Measurements from ENCODE around the gene LIPC. TPM values are rescaled to one million over a fixed set of nuclear protein-coding genes. Genes with fewer than 3 reads are reported as not detected.
"Not testable (repeated sequence)": the region's sequence is repeated elsewhere in the genome, so short reads cannot be mapped to it uniquely, and the experiment has no call there.

LIPC gene
- total RNA-seq, 2 experiments from 2014 or later, result 0.30 to 0.50 TPM

- peaks cover 34% of the 10 kb centered on the region for H3K36me3 Mint-ChIP-seq (ENCODE audit: low read depth)
- H3K27me3 Mint-ChIP-seq, result no peaks in the 10 kb centered on the region
- H3K4me3 Mint-ChIP-seq, result no peak overlapping the region
- no peaks in the 10 kb centered on the region for H3K9me3 Mint-ChIP-seq (ENCODE audit: low read depth)
- CTCF ChIA-PET, result interaction anchor here (0.8 kb wide), 1 partner anchor 11 kb away, joined by 3 read pairs; no protein-coding TSS in a partner anchor
- H3K27ac Mint-ChIP-seq, result no peak overlapping the region
- peaks cover 5% of the 10 kb centered on the region for H3K4me1 Mint-ChIP-seq
- POLR2A ChIA-PET, result no interaction called here
- DNase-seq, result no peak
- intact Hi-C loops (cut with DNase I, micrococcal nuclease), result no loop called here
- no peak for ATAC-seq
These were observed 171.0 kb downstream of the LIPC start for GRCh38 chr15:58602823-58603222.

- POLR2A ChIA-PET; H3K27me3 Mint-ChIP-seq; intact Hi-C loops (cut with DNase I, micrococcal nuclease); H3K9me3 Mint-ChIP-seq (ENCODE audit: low read depth); DNase-seq; H3K27ac Mint-ChIP-seq; ATAC-seq; H3K4me3 Mint-ChIP-seq; CTCF ChIA-PET: not testable (repeated sequence)
- peaks cover 14% of the 10 kb centered on the region for H3K4me1 Mint-ChIP-seq
- H3K36me3 Mint-ChIP-seq (ENCODE audit: low read depth), result peaks cover 38% of the 10 kb centered on the region
These were observed 172.1 kb downstream of the LIPC start for GRCh38 chr15:58603927-58604326.

- ChIA-PET CTCF (no interaction called here), POLR2A (no interaction called here)
- Mint-ChIP-seq H3K4me3 (no peak overlapping the region), H3K27ac (no peak overlapping the region), H3K9me3 (ENCODE audit: low read depth) (no peaks in the 10 kb centered on the region), H3K4me1 (peaks cover 19% of the 10 kb centered on the region), H3K36me3 (ENCODE audit: low read depth) (peaks cover 39% of the 10 kb centered on the region), H3K27me3 (no peaks in the 10 kb centered on the region)
- ATAC-seq (no peak), DNase-seq (no peak)
- intact Hi-C loops (cut with DNase I, micrococcal nuclease), result no loop called here
These were observed 172.7 kb downstream of the LIPC start for GRCh38 chr15:58604455-58604923.

- Mint-ChIP-seq H3K4me1 (peaks cover 19% of the 10 kb centered on the region), H3K27ac (no peak overlapping the region), H3K27me3 (no peaks in the 10 kb centered on the region), H3K9me3 (ENCODE audit: low read depth) (no peaks in the 10 kb centered on the region), H3K4me3 (no peak overlapping the region), H3K36me3 (ENCODE audit: low read depth) (peaks cover 45% of the 10 kb centered on the region)
- no peak for ATAC-seq
- intact Hi-C loops (cut with DNase I, micrococcal nuclease), result no loop called here
- no peak for DNase-seq
- POLR2A ChIA-PET, result interaction anchor here (0.6 kb wide), 1 partner anchor 20 kb away, joined by 5 read pairs; no protein-coding TSS in a partner anchor
- CTCF ChIA-PET, result no interaction called here
These were observed 174.2 kb downstream of the LIPC start for GRCh38 chr15:58605931-58606530.

- Mint-ChIP-seq H3K36me3 (ENCODE audit: low read depth) (peaks cover 46% of the 10 kb centered on the region), H3K27ac (no peak overlapping the region), H3K4me3 (no peak overlapping the region), H3K4me1 (peaks cover 19% of the 10 kb centered on the region), H3K27me3 (no peaks in the 10 kb centered on the region), H3K9me3 (ENCODE audit: low read depth) (no peaks in the 10 kb centered on the region)
- intact Hi-C loops (cut with DNase I, micrococcal nuclease), result no loop called here
- CTCF ChIA-PET, result no interaction called here
- DNase-seq, result no peak
- no peak for ATAC-seq
- POLR2A ChIA-PET, result interaction anchor here (0.6 kb wide), 1 partner anchor 19 kb away, joined by 5 read pairs; no protein-coding TSS in a partner anchor
These were observed 174.8 kb downstream of the LIPC start for GRCh38 chr15:58606577-58607080.

GRCh38 chr15:58608129-58608590 lies 176.4 kb downstream of the LIPC start:
- intact Hi-C loops (cut with DNase I, micrococcal nuclease), result no loop called here
- no peaks in the 10 kb centered on the region for H3K9me3 Mint-ChIP-seq (ENCODE audit: low read depth)
- H3K27ac Mint-ChIP-seq, result no peak overlapping the region
- ChIA-PET POLR2A (no interaction called here), CTCF (no interaction called here)
- H3K27me3 Mint-ChIP-seq, result no peaks in the 10 kb centered on the region
- peaks cover 19% of the 10 kb centered on the region for H3K4me1 Mint-ChIP-seq
- H3K4me3 Mint-ChIP-seq, result no peak overlapping the region
- DNase-seq (no peak), ATAC-seq (no peak)
- peaks cover 52% of the 10 kb centered on the region for H3K36me3 Mint-ChIP-seq (ENCODE audit: low read depth)

- peaks cover 53% of the 10 kb centered on the region for H3K36me3 Mint-ChIP-seq (ENCODE audit: low read depth)
- peaks cover 19% of the 10 kb centered on the region for H3K4me1 Mint-ChIP-seq
- DNase-seq (no peak), ATAC-seq (no peak)
- intact Hi-C loops (cut with DNase I, micrococcal nuclease), result no loop called here
- H3K27me3 Mint-ChIP-seq, result no peaks in the 10 kb centered on the region
- ChIA-PET CTCF (interaction anchor here (0.6 kb wide), 1 partner anchor 734 kb away, joined by 3 read pairs; no protein-coding TSS in a partner anchor), POLR2A (no interaction called here)
- no peaks in the 10 kb centered on the region for H3K9me3 Mint-ChIP-seq (ENCODE audit: low read depth)
- H3K4me3 Mint-ChIP-seq, result no peak overlapping the region
- H3K27ac Mint-ChIP-seq, result no peak overlapping the region
These were observed 176.9 kb downstream of the LIPC start for GRCh38 chr15:58608711-58609110.

GRCh38 chr15:58611731-58612676 lies 180.2 kb downstream of the LIPC start:
- ChIA-PET CTCF (interaction anchor here (0.7 to 1.2 kb wide), 2 partner anchors 26 to 144 kb away, joined by 3 to 4 read pairs; no protein-coding TSS in a partner anchor), POLR2A (no interaction called here)
- no peaks in the 10 kb centered on the region for H3K27me3 Mint-ChIP-seq
- no peak for DNase-seq
- intact Hi-C loops (cut with DNase I, micrococcal nuclease), result no loop called here
- H3K4me3 Mint-ChIP-seq, result no peak overlapping the region
- peaks cover 28% of the 10 kb centered on the region for H3K4me1 Mint-ChIP-seq
- H3K27ac Mint-ChIP-seq, result no peak overlapping the region
- peaks cover 66% of the 10 kb centered on the region for H3K36me3 Mint-ChIP-seq (ENCODE audit: low read depth)
- ATAC-seq, result no peak
- peaks cover 17% of the 10 kb centered on the region for H3K9me3 Mint-ChIP-seq (ENCODE audit: low read depth)

- ChIA-PET POLR2A (no interaction called here), CTCF (no interaction called here)
- Mint-ChIP-seq H3K36me3 (ENCODE audit: low read depth) (peaks cover 74% of the 10 kb centered on the region), H3K27me3 (no peaks in the 10 kb centered on the region), H3K4me1 (peaks cover 9% of the 10 kb centered on the region), H3K4me3 (no peak overlapping the region), H3K9me3 (ENCODE audit: low read depth) (peaks cover 25% of the 10 kb centered on the region), H3K27ac (no peak overlapping the region)
- DNase-seq (no peak), ATAC-seq (no peak)
- intact Hi-C loops (cut with DNase I, micrococcal nuclease), result no loop called here
These were observed 184.4 kb downstream of the LIPC start for GRCh38 chr15:58616171-58616570.
